Measurements from ENCODE around the gene FEN1. TPM values are rescaled to one million over a fixed set of nuclear protein-coding genes. Genes with fewer than 3 reads are reported as not detected.

FEN1 gene
- total and polyA plus RNA-seq, 2 of the 13 experiments (the other 11 are each of a cell fraction or from before 2014, with no cell fraction given), result 12.4 to 102 TPM

DNA sequence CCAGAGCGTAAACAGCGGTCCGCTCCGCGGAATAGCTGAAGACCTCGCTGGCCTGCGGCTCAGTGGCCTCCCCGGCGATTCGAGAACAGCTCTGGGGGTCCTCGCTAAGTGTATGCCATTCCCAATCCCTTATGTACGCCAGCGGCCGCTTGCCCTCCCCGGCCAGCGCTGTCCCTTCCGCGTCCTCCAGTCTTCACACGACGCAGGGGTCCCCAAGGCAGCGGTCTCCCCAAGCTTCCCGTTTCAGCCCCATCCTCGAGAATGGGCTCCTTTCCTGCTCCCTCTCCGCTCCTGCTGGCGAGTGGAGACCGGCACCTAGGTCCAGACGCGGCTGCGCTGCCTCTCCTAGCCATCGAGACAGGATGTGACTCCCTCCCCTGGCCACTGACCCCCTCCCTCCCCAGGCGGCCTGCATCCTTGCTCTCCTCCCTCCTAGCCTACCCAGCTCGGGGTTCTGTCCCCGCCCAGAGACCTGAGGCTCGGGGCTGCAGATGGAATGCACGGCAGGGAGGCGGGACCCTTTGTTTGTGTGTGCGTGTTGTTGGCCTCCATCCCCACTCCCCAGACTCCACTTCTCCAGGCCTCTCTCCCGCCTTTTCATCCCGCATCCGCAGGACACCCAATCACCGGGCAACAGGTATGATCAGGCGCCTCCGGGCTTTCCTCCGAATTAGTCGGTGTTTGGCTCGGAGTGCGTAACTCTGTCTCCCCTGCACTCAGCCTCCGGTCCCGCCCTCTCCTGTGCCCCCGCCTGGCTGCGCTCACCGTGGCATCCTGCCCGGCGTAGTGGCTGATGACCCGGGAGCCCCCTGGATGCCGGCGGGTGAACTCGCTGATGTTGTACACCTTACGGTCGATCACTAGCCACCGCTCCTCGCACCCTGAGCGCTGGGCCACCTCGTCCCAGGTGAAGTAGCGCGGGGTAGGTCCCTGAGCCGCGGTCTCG, 23.4 kb downstream of the FEN1 start (continued):
- no peak for TF ChIP-seq ZNF256 (CRISPR knock-in tag; conservative IDR thresholded peaks at IDR 0.05)
- no peak for TF ChIP-seq PTBP1 (IDR thresholded peaks at IDR 0.05; ENCODE audit: low read depth, low read length, poor library complexity, severe bottlenecking)
- TF ChIP-seq ZFP41 (CRISPR knock-in tag; IDR thresholded peaks at IDR 0.05; ENCODE audit: borderline replicate concordance), result no peak
- no peak for TF ChIP-seq ZFYVE20 (CRISPR knock-in tag; IDR thresholded peaks at IDR 0.05; ENCODE audit: borderline replicate concordance, low read depth)
- no peak for TF ChIP-seq HDAC2 (CRISPR knock-in tag; IDR thresholded peaks at IDR 0.05)
- peak; percentile 61; the same call in 1 of the 2 replicates for TF ChIP-seq EEA1 (CRISPR knock-in tag; IDR thresholded peaks at IDR 0.05; ENCODE audit: borderline replicate concordance)
- no peak for TF ChIP-seq BRCA1 (CRISPR knock-in tag; IDR thresholded peaks at IDR 0.05)
- no peak for TF ChIP-seq SMARCC2 (IDR thresholded peaks at IDR 0.05)
- no peak for TF ChIP-seq KDM6A (CRISPR knock-in tag; IDR thresholded peaks at IDR 0.05; ENCODE audit: low read depth)
- no peak for TF ChIP-seq ELF3 (CRISPR knock-in tag; IDR thresholded peaks at IDR 0.05)
- TF ChIP-seq DR1 (CRISPR knock-in tag; IDR thresholded peaks at IDR 0.05), result no peak
- no peak for TF ChIP-seq ZFP36L2 (CRISPR knock-in tag; IDR thresholded peaks at IDR 0.05)
- TF ChIP-seq MIER3 (CRISPR knock-in tag; IDR thresholded peaks at IDR 0.05; ENCODE audit: borderline replicate concordance), result no peak
- TF ChIP-seq ZC3H4 (CRISPR knock-in tag; IDR thresholded peaks at IDR 0.05; ENCODE audit: borderline replicate concordance), result no peak
- TF ChIP-seq CEBPG (CRISPR knock-in tag; IDR thresholded peaks at IDR 0.05), result no peak
- no peak for TF ChIP-seq ZNF713 (CRISPR knock-in tag; IDR thresholded peaks at IDR 0.05)
- TF ChIP-seq ZNF883 (CRISPR knock-in tag; IDR thresholded peaks at IDR 0.05; ENCODE audit: not compliant biosample characterization), result peak; percentile 76
- no peak for TF ChIP-seq CBFB (CRISPR knock-in tag; IDR thresholded peaks at IDR 0.05)
- TF ChIP-seq MTA1 (CRISPR knock-in tag; IDR thresholded peaks at IDR 0.05; ENCODE audit: borderline replicate concordance), result no peak
- TF ChIP-seq, protein P1, sequence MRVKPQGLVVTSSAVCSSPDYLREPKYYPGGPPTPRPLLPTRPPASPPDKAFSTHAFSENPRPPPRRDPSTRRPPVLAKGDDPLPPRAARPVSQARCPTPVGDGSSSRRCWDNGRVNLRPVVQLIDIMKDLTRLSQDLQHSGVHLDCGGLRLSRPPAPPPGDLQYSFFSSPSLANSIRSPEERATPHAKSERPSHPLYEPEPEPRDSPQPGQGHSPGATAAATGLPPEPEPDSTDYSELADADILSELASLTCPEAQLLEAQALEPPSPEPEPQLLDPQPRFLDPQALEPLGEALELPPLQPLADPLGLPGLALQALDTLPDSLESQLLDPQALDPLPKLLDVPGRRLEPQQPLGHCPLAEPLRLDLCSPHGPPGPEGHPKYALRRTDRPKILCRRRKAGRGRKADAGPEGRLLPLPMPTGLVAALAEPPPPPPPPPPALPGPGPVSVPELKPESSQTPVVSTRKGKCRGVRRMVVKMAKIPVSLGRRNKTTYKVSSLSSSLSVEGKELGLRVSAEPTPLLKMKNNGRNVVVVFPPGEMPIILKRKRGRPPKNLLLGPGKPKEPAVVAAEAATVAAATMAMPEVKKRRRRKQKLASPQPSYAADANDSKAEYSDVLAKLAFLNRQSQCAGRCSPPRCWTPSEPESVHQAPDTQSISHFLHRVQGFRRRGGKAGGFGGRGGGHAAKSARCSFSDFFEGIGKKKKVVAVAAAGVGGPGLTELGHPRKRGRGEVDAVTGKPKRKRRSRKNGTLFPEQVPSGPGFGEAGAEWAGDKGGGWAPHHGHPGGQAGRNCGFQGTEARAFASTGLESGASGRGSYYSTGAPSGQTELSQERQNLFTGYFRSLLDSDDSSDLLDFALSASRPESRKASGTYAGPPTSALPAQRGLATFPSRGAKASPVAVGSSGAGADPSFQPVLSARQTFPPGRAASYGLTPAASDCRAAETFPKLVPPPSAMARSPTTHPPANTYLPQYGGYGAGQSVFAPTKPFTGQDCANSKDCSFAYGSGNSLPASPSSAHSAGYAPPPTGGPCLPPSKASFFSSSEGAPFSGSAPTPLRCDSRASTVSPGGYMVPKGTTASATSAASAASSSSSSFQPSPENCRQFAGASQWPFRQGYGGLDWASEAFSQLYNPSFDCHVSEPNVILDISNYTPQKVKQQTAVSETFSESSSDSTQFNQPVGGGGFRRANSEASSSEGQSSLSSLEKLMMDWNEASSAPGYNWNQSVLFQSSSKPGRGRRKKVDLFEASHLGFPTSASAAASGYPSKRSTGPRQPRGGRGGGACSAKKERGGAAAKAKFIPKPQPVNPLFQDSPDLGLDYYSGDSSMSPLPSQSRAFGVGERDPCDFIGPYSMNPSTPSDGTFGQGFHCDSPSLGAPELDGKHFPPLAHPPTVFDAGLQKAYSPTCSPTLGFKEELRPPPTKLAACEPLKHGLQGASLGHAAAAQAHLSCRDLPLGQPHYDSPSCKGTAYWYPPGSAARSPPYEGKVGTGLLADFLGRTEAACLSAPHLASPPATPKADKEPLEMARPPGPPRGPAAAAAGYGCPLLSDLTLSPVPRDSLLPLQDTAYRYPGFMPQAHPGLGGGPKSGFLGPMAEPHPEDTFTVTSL (CRISPR knock-in tag; IDR thresholded peaks at IDR 0.05; ENCODE audit: borderline replicate concordance), result no peak
- TF ChIP-seq ARNT2 (CRISPR knock-in tag; IDR thresholded peaks at IDR 0.05; ENCODE audit: low read depth), result no peak
- TF ChIP-seq, protein P2, sequence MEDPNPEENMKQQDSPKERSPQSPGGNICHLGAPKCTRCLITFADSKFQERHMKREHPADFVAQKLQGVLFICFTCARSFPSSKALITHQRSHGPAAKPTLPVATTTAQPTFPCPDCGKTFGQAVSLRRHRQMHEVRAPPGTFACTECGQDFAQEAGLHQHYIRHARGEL (CRISPR knock-in tag; IDR thresholded peaks at IDR 0.05), result no peak
- TF ChIP-seq TCF7 (IDR thresholded peaks at IDR 0.05; ENCODE audit: low read depth), result no peak
- no peak for TF ChIP-seq RFXAP (CRISPR knock-in tag; IDR thresholded peaks at IDR 0.05; ENCODE audit: borderline replicate concordance)
- TF ChIP-seq ZNF33A (CRISPR knock-in tag; IDR thresholded peaks at IDR 0.05; ENCODE audit: borderline replicate concordance), result 0 out of 2 replicates have a peak, but pooled peaks have one; percentile 19
- no peak; the same call in 1 of the 2 replicates for TF ChIP-seq JUNB (CRISPR knock-in tag; IDR thresholded peaks at IDR 0.05; ENCODE audit: borderline replicate concordance)
